Left renal pelvis (tissue), 4 donors: ENCODE measurements around the gene MLST8. TPM values are rescaled to one million over a fixed set of nuclear protein-coding genes. Genes with fewer than 3 reads are reported as not detected.
"Not testable (repeated sequence)": the region's sequence is repeated elsewhere in the genome, so short reads cannot be mapped to it uniquely, and the experiment has no call there.

Experiments
- DNase-seq, 4 donors: peaks; one replicate each; pipeline ENCODE4 v3.0.0-alpha.2; 2013; ENCODE audit warnings: low read depth in 4 of 4, low spot score in 3 of 4
- polyA plus RNA-seq, 4 donors: library from polyadenylated mRNA; unstranded; fragments of 120-200 nt; gene quantifications; one replicate each; pipeline ENCODE4 v1.2.1, GENCODE V29; 2013; ENCODE audit not compliant: insufficient read length in 4 of 4

The MLST8 gene
- polyA plus RNA-seq, 4 donors, result 32.8 to 55.0 (median 40.7) TPM

DNA sequence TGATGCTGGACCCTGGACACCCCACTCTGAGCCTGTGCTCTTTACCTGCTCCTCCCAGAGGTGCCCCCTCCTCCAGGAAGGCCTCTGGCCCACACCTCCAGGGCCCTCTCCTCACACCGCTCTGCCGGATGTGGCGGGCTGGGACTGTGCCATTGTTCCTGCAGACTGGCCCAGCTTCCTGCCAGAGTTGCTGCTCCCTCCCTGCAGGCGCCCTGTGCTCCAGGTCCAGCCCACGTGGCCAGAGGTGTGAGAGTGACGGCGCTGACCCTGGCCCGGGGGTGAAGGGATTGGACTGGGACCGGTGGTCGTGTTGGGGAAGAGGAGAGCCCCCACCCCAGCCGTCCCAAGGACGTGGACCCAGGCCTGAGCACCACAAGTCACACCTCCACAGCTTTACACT, 23.8 kb downstream of the MLST8 start:
- DNase-seq, result no peak

DNA sequence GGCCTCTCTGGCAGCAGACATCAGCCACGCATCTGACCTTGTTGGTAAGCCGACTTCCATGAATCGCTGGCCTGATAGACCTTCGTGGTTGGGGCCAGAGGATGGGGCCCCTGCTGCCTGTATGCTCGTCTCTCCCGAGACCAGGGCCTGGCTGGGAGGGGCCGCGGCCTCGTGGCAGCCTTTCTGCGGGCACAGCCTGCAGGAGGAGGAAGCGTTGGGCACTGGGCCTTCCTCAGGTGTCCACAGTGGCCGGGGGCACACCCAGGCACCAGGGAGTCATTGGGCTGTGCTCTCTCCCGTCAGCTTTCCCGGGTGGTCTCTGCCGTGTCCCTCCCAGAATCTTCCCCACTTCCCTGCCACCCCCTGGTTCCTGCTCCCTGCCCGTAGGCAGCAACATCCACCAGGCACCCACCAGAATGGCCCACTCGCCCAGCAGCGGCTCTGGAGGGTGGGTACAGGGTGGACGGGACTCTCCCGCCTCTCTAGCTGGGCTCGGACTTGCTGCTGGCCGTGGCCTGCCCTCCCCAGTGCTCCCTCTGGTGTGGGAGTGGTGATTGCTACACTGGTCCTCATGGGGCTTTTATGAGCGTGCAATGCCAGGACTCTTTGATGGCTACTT, 24.5 kb downstream of the MLST8 start:
- DNase-seq, result no peak

- no peak for DNase-seq
Measured at GRCh38 chr16:2230376-2230775, 25.1 kb downstream of the MLST8 start.

DNA sequence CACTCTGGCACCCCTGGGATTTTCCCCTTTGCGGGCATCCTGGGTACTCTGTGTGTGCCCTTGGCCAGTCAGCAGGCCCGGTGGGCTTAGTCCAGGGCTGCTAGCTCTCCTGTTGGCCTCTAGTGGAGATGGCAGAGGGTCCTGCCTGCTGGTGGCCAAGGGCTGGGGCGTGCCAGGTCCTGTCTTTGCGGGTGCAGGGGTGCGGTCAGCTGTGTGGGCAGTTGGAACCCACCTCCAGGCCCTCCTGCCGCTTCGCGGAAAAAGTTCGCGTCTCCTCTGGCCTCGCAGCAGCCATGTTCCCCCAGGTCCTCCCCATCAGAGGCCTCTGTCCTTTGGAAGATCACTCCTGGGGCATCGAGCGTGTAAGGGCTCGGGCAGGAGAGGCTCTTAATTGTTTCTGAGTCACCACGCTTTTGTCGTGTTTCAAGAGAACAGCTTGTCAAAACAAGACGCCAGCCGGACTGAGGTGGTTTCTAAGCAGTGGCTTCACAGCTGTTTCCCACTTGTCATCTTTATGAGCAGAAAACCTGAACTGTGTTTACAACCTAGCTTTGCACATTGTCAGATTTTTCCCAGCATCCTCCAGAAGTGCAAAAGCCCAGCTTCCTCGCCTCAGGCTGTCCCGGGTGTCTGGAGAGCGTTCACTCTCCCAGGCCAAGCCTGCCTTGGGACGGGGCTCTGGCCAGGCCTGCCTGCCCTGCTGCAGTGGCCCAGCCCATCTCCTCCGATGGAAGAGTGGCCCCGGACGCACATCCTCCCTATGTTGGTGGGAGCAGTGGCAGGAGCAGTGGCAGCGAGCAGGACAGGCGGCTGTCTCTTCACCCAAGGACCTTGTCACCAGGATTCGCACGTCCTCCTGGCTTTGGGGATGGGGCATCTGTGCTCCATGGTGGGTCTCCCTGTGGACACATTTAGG, 26.0 kb downstream of the MLST8 start:
- DNase-seq, result no peak

- DNase-seq, result no peak
Measured at GRCh38 chr16:2232094-2232990, 27.1 kb downstream of the MLST8 start.

GRCh38 chr16:2233046-2233775, 28.0 kb downstream of the MLST8 start:
- no peak for DNase-seq

DNA sequence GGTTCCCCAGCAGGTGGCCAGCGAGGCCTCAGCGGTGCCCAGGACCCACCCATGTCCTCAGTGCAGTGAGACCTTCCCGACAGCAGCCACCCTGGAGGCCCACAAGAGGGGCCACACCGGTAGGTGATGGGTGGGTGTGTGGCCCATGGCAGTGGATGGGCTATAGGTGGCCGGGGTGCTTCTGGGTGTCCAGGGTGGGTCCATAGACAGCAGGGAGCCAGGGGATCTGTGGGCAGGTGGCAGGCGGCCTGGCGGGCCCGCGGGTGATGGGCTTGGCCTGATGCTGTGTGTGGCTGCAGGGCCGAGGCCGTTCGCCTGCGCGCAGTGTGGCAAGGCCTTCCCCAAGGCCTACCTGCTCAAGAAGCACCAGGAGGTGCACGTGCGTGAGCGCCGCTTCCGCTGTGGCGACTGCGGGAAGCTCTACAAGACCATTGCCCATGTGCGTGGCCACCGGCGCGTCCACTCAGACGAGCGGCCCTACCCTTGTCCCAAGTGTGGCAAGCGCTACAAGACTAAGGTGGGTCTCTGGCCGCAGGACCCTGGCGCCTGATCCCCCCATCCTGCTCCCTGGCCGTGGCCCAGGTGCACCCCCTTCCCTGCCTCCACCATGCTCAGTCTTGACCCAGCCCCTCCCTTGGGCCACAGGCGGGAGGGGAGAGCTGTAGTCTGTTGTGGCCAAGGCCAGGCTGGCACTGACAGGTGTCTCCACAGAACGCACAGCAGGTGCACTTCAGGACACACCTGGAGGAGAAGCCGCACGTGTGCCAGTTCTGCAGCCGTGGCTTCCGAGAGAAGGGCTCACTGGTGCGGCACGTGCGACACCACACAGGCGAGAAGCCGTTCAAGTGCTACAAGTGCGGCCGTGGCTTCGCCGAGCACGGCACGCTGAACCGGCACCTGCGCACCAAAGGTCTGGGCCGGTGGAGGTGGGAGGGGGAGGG, 28.9 kb downstream of the MLST8 start:
- no peak for DNase-seq

- DNase-seq, result no peak
Measured at GRCh38 chr16:2234813-2235170, 29.5 kb downstream of the MLST8 start.

- DNase-seq, result no peak
Measured at GRCh38 chr16:2235234-2235651, 30.0 kb downstream of the MLST8 start.

DNA sequence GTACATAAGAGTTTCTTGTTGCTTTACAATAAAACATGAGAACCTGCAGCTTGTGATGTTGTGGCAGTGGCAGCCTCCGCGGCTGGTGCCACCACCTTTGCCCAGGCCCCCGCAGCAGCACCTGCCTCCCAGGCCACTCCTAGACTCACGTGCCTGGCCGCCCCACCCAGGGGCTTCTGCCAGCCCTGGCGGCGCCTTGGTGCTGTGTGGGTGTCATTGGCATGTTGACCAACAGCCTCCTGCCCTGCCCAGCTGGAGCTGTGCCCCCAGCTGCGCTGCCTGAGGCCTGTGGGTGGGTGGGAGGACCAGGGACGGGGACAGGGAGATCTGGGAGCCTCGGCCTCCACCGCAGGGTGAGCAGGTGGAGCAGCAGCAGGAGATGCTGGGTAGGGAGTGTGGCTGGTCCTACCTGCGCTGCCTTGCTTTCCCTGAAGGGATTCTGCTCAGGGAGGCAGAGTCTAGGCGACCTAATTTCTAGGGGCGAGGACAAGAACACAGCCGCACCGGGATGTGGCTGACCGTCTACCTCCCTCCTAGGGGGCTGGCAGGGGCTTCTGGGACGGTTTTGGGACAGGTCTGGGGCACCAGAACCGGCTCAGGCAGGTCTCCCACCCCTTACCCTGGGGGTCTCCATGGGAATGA, 30.6 kb downstream of the MLST8 start:
- no peak for DNase-seq

DNA sequence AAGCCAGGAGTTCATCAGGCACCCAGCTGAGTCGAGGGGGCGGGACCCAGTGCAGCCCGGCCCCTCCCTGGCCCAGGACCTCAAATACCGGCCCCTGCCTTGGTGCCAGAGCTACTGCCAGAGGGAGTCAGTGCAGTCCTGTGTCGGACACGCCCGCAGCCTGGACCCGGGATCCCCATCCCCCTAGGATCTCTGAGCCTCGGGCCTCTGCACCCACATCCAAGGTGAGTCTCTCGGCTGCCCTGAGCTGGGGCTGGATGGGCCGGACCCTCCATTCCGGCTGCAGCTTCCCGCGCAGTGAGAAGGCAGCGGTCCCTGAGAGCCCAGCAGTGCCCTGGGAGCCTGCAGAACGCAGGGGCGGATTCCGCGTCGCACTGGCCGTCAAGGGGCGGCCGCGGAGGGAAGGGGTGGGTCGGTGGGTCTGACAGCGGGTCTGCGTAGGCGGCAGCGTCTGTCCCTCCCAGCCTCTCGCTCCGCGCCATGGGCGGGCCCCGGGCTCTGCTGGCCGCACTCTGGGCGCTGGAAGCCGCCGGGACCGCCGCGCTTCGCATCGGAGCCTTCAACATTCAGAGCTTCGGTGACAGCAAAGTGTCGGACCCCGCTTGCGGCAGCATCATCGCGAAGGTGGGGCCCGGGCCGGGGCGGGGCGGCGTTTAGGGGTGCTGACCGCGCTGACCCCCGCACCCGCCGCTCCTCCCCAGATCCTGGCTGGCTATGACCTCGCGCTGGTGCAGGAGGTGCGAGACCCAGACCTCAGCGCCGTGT, 31.3 kb downstream of the MLST8 start, which contains the start of gene DNASE1L2:
TSS of gene DNASE1L2 (plus strand) at position 108 of the 765 bp plus-strand sequence. CDS start at position 481, 373 bp downstream.
- DNase-seq, result no peak

DNA sequence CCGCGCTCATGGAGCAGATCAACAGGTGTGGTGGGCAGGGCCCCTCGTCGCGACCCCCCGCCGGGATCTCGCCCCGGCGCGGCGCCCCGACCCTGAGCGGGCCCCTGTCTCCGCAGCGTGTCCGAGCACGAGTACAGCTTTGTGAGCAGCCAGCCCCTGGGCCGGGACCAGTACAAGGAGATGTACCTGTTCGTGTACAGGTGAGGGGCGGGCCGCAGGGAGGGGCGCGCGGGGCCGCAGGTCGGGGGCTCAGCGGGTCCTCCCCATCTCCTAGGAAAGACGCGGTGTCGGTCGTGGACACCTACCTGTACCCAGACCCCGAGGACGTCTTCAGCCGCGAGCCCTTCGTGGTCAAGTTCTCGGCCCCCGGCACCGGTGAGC, 31.8 kb downstream of the MLST8 start:
- DNase-seq, result no peak

DNA sequence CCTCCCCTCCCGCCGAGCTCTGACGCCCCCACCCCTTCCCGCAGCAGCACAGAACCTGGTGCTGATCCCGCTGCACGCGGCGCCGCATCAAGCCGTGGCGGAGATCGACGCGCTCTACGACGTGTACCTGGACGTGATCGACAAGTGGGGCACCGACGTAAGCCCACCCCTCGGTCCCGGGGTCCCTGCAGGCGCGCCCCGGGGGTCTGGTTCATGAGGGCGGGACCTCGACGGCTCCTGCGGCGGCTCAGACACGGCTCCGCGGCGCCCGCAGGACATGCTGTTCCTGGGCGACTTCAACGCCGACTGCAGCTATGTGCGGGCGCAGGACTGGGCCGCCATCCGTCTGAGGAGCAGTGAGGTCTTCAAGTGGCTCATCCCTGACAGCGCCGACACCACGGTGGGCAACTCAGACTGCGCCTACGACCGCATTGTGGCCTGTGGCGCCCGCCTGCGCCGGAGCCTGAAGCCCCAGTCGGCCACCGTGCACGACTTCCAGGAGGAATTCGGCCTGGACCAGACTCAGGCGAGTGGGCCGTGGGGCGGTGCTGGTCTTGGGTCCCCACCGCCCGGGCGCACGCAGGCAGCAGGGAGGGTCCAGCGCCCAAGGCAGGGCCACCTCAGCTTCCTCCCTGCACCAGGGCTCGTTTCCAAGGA, 32.4 kb downstream of the MLST8 start:
- no peak for DNase-seq

DNA sequence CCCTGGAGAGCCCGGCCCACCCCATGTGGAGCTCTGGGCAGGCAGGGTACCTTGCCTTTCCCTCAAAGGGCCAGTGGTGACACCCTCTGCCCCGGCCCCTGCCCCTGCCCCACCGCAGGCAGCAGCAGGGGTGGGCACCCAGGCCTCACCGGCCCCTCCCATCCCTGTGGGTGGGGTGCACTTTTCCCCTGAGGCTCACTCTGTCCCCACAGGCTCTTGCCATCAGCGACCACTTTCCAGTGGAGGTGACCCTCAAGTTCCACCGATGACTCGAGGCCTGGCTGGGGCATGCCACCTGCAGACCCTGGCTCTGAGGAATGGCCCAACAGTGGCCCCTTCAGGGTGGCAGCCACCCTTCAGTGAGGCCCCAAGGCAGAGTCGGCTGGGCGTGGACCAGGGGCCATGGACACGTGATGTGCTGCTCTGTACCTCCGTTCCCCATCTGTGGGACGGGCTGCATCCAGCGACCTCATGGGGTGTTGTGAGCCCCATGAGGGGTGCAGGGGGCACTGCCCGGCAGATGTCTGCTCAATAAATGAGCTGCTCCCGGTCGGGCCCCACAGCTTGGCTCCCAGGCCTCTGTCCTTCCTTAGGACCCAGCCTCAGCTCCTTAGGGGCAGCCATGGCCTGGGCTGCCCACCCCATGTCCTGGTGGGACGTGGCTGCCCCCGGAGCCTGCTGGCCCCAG, 33.0 kb downstream of the MLST8 start:
- no peak for DNase-seq

- no peak for DNase-seq
Measured at GRCh38 chr16:2238838-2239675, 33.8 kb downstream of the MLST8 start.

GRCh38 chr16:2240331-2240730, 35.1 kb downstream of the MLST8 start:
- DNase-seq, result not testable (repeated sequence)
